GM19463 (cell line): ENCODE data around the gene CANT1.
"Not testable (repeated sequence)": the region's sequence is repeated elsewhere in the genome, so short reads cannot be mapped to it uniquely, and the experiment has no call there.

Experiments
- ATAC-seq: cut with Tn5 transposase; IDR thresholded peaks from one replicate; pipeline ENCODE4 v1.9.1; 2021; ENCODE audit warnings: mild to moderate bottlenecking, moderate library complexity; ENCODE audit not compliant: unreplicated experiment

Gene CANT1

GRCh38 chr17:78963378-78963777 lies 46.2 kb downstream of the CANT1 start:
- ATAC-seq, result no peak

- not testable (repeated sequence) for ATAC-seq
Observed at GRCh38 chr17:78962984-78963348, 46.6 kb downstream of the CANT1 start.

- ATAC-seq, result no peak
Observed at GRCh38 chr17:78962345-78962983, 47.1 kb downstream of the CANT1 start.

- no peak for ATAC-seq
Observed at GRCh38 chr17:78961571-78961970, 48.0 kb downstream of the CANT1 start.

GRCh38 chr17:78960928-78961327 lies 48.6 kb downstream of the CANT1 start:
- ATAC-seq, result no peak

- no peak for ATAC-seq
Observed at GRCh38 chr17:78959803-78960202, 49.8 kb downstream of the CANT1 start.

GRCh38 chr17:78958641-78959127 lies 50.9 kb downstream of the CANT1 start:
- no peak for ATAC-seq

GRCh38 chr17:78957128-78957527 lies 52.4 kb downstream of the CANT1 start:
- no peak for ATAC-seq

- ATAC-seq, result no peak
Observed at GRCh38 chr17:78956254-78956653, 53.3 kb downstream of the CANT1 start.

- no peak for ATAC-seq
Observed at GRCh38 chr17:78954684-78955083, 54.9 kb downstream of the CANT1 start.

- no peak for ATAC-seq
Observed at GRCh38 chr17:78953356-78954350, 55.9 kb downstream of the CANT1 start.

- no peak for ATAC-seq
Observed at GRCh38 chr17:78952706-78953105, 56.9 kb downstream of the CANT1 start.

GRCh38 chr17:78951967-78952551 lies 57.5 kb downstream of the CANT1 start:
- no peak for ATAC-seq

- ATAC-seq, result no peak
Observed at GRCh38 chr17:78950870-78951269, 58.7 kb downstream of the CANT1 start.

- ATAC-seq, result no peak
Observed at GRCh38 chr17:78947235-78948149, 62.1 kb downstream of the CANT1 start.

GRCh38 chr17:78946631-78947030 lies 62.9 kb downstream of the CANT1 start:
- no peak for ATAC-seq

- ATAC-seq, result no peak
Observed at GRCh38 chr17:78946131-78946530, 63.4 kb downstream of the CANT1 start.

GRCh38 chr17:78945455-78945854 lies 64.1 kb downstream of the CANT1 start:
- ATAC-seq, result not testable (repeated sequence)

- ATAC-seq, result no peak
Observed at GRCh38 chr17:78944956-78945355, 64.6 kb downstream of the CANT1 start.

GRCh38 chr17:78944026-78944425 lies 65.5 kb downstream of the CANT1 start:
- no peak for ATAC-seq
